ENCODE measurements around the gene NPAS2. TPM values are rescaled to one million over a fixed set of nuclear protein-coding genes. Genes with fewer than 3 reads are reported as not detected.

Gene NPAS2
- total and polyA plus RNA-seq, 2 of the 8 experiments (the other 6 are each of a cell fraction or from before 2014, with no cell fraction given) = 1.8 to 1.9 TPM

DNA sequence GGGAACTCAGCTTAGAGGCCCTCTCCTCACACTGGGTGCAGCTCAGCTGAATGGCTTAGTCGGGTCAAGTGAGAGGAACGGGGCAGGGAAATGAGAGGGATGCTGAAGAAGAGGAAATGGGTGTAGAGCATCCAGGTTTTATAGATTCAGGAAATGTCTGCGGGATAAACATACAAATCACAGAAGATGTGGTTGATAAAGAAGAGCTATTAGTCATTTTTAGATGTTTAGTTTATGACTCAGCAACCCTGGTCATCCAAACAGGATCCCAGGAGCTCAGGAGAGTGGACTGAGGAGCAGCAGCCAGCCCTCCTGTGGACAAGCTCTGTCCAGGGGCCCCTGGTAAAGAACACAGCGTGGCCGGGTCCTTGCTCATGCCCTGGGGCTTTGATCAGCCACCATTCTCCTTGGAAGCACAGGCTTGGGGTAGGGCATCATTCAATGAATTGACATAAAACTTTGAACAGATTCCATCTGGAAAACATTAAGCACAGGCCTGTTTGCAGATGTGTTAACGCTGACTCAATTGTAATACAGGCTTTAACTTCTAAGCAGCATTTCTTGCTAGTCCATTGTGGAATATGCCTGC, 83.0 kb downstream of the NPAS2 start (continued):
- TF ChIP-seq, protein P1, sequence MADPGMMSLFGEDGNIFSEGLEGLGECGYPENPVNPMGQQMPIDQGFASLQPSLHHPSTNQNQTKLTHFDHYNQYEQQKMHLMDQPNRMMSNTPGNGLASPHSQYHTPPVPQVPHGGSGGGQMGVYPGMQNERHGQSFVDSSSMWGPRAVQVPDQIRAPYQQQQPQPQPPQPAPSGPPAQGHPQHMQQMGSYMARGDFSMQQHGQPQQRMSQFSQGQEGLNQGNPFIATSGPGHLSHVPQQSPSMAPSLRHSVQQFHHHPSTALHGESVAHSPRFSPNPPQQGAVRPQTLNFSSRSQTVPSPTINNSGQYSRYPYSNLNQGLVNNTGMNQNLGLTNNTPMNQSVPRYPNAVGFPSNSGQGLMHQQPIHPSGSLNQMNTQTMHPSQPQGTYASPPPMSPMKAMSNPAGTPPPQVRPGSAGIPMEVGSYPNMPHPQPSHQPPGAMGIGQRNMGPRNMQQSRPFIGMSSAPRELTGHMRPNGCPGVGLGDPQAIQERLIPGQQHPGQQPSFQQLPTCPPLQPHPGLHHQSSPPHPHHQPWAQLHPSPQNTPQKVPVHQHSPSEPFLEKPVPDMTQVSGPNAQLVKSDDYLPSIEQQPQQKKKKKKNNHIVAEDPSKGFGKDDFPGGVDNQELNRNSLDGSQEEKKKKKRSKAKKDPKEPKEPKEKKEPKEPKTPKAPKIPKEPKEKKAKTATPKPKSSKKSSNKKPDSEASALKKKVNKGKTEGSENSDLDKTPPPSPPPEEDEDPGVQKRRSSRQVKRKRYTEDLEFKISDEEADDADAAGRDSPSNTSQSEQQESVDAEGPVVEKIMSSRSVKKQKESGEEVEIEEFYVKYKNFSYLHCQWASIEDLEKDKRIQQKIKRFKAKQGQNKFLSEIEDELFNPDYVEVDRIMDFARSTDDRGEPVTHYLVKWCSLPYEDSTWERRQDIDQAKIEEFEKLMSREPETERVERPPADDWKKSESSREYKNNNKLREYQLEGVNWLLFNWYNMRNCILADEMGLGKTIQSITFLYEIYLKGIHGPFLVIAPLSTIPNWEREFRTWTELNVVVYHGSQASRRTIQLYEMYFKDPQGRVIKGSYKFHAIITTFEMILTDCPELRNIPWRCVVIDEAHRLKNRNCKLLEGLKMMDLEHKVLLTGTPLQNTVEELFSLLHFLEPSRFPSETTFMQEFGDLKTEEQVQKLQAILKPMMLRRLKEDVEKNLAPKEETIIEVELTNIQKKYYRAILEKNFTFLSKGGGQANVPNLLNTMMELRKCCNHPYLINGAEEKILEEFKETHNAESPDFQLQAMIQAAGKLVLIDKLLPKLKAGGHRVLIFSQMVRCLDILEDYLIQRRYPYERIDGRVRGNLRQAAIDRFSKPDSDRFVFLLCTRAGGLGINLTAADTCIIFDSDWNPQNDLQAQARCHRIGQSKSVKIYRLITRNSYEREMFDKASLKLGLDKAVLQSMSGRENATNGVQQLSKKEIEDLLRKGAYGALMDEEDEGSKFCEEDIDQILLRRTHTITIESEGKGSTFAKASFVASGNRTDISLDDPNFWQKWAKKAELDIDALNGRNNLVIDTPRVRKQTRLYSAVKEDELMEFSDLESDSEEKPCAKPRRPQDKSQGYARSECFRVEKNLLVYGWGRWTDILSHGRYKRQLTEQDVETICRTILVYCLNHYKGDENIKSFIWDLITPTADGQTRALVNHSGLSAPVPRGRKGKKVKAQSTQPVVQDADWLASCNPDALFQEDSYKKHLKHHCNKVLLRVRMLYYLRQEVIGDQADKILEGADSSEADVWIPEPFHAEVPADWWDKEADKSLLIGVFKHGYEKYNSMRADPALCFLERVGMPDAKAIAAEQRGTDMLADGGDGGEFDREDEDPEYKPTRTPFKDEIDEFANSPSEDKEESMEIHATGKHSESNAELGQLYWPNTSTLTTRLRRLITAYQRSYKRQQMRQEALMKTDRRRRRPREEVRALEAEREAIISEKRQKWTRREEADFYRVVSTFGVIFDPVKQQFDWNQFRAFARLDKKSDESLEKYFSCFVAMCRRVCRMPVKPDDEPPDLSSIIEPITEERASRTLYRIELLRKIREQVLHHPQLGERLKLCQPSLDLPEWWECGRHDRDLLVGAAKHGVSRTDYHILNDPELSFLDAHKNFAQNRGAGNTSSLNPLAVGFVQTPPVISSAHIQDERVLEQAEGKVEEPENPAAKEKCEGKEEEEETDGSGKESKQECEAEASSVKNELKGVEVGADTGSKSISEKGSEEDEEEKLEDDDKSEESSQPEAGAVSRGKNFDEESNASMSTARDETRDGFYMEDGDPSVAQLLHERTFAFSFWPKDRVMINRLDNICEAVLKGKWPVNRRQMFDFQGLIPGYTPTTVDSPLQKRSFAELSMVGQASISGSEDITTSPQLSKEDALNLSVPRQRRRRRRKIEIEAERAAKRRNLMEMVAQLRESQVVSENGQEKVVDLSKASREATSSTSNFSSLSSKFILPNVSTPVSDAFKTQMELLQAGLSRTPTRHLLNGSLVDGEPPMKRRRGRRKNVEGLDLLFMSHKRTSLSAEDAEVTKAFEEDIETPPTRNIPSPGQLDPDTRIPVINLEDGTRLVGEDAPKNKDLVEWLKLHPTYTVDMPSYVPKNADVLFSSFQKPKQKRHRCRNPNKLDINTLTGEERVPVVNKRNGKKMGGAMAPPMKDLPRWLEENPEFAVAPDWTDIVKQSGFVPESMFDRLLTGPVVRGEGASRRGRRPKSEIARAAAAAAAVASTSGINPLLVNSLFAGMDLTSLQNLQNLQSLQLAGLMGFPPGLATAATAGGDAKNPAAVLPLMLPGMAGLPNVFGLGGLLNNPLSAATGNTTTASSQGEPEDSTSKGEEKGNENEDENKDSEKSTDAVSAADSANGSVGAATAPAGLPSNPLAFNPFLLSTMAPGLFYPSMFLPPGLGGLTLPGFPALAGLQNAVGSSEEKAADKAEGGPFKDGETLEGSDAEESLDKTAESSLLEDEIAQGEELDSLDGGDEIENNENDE (IDR thresholded peaks at IDR 0.05; ENCODE audit: insufficient replicate concordance, low read length) = no peak
- no peak for TF ChIP-seq BRCA1 (IDR thresholded peaks at IDR 0.05; ENCODE audit: low read depth, low read length)
- TF ChIP-seq, protein P2, sequence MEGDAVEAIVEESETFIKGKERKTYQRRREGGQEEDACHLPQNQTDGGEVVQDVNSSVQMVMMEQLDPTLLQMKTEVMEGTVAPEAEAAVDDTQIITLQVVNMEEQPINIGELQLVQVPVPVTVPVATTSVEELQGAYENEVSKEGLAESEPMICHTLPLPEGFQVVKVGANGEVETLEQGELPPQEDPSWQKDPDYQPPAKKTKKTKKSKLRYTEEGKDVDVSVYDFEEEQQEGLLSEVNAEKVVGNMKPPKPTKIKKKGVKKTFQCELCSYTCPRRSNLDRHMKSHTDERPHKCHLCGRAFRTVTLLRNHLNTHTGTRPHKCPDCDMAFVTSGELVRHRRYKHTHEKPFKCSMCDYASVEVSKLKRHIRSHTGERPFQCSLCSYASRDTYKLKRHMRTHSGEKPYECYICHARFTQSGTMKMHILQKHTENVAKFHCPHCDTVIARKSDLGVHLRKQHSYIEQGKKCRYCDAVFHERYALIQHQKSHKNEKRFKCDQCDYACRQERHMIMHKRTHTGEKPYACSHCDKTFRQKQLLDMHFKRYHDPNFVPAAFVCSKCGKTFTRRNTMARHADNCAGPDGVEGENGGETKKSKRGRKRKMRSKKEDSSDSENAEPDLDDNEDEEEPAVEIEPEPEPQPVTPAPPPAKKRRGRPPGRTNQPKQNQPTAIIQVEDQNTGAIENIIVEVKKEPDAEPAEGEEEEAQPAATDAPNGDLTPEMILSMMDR (IDR thresholded peaks at IDR 0.05; ENCODE audit: control extremely low read depth in 1 of 3, insufficient read depth in 1 of 3, low read depth in 1 of 3, low read length in 3 of 3) = no peak
- TF ChIP-seq RAD21 (IDR thresholded peaks at IDR 0.05 in 1 of 2, conservative IDR thresholded peaks at IDR 0.05 in 1 of 2; ENCODE audit: low read depth in 2 of 2, low read length in 2 of 2) = no peak
- no peak for TF ChIP-seq CBX5 (IDR thresholded peaks at IDR 0.05; ENCODE audit: low read depth, low read length)
- no peak for TF ChIP-seq PHF8 (conservative IDR thresholded peaks at IDR 0.05; ENCODE audit: low read depth, low read length)
- TF ChIP-seq TEAD4 (IDR thresholded peaks at IDR 0.05; ENCODE audit: low read depth, low read length) = no peak
- no peak for TF ChIP-seq YY1 (IDR thresholded peaks at IDR 0.05; ENCODE audit: low read depth, low read length)

All from H1 (cell line).